A673 (cell line): Measurements from ENCODE around the gene MRPL58. TPM values are rescaled to one million over a fixed set of nuclear protein-coding genes. Genes with fewer than 3 reads are reported as not detected.
A peak's percentile ranks its signal among the peaks of the same experiment; 100 is the strongest.

Experiments
- BruUV-seq: library from RNA; stranded (reverse); fragments of 400-500 nt; replicated peaks from 2 replicates; lab custom pipeline; 2021; lab: Mats Ljungman, UMichigan
- CTCF ChIA-PET: fragments of 300-600 bp; sonication (Branson Sonifier 250); formaldehyde crosslinking; loops from one replicate; lab custom pipeline; 2022; ENCODE audit warnings: antibody characterized with exemption; lab: Charles Lee
- POLR2A ChIA-PET: fragments of 300-600 bp; sonication (Branson Sonifier 250); formaldehyde crosslinking; loops from one replicate; lab custom pipeline; 2022; ENCODE audit warnings: antibody characterized with exemption; ENCODE audit not compliant: low non-redundant PET; lab: Charles Lee
- DNase-seq: peaks from one replicate; pipeline ENCODE4 v3.0.0-alpha.2; 2015; ENCODE audit warnings: low spot score
- H3K27ac ChIP-seq: fragments of 200-600 bp; sonication (generic); 2 replicates; pipeline ENCODE4 v1.5.1; 2016; ENCODE audit warnings: mixed run types, low read depth, mild to moderate bottlenecking, mixed read lengths, antibody characterized with exemption, low read length; ENCODE audit not compliant: poor library complexity, severe bottlenecking
- H3K27me3 ChIP-seq: fragments of 200-600 bp; sonication (generic); replicated peaks from 2 replicates; pipeline ENCODE4 v1.6.1; 2017; ENCODE audit warnings: mixed run types, low read depth, mild to moderate bottlenecking, mixed read lengths, antibody characterized with exemption, low read length; ENCODE audit not compliant: insufficient read depth, poor library complexity
- H3K36me3 ChIP-seq: fragments of 200-600 bp; sonication (generic); 2 replicates; pipeline ENCODE4 v1.6.1; 2016; ENCODE audit warnings: mixed run types, mild to moderate bottlenecking, mixed read lengths, antibody characterized with exemption, low read length; ENCODE audit not compliant: insufficient read depth, poor library complexity, severe bottlenecking
- H3K4me1 ChIP-seq: fragments of 200-600 bp; sonication (generic); 2 replicates; pipeline ENCODE4 v1.6.1; 2017; ENCODE audit warnings: mixed run types, mild to moderate bottlenecking, mixed read lengths, antibody characterized with exemption, low read length; ENCODE audit not compliant: insufficient read depth, poor library complexity, severe bottlenecking
- H3K4me3 ChIP-seq: fragments of 200-600 bp; sonication (generic); 2 replicates; pipeline ENCODE4 v1.5.1; 2016; ENCODE audit warnings: low read depth, mixed run types, mild to moderate bottlenecking, mixed read lengths, low read length; ENCODE audit not compliant: poor library complexity, severe bottlenecking
- H3K9me3 ChIP-seq: fragments of 200-600 bp; sonication (generic); 2 replicates; pipeline ENCODE4 v1.6.1; 2016; ENCODE audit warnings: mixed run types, low read depth, mild to moderate bottlenecking, mixed read lengths, antibody characterized with exemption, low read length; ENCODE audit not compliant: poor library complexity, severe bottlenecking
- EZH2 ChIP-seq: fragments of 200-600 bp; sonication (generic); IDR thresholded peaks from 2 replicates; pipeline ENCODE4 v1.6.1; 2017; ENCODE audit warnings: borderline replicate concordance, low read depth, mild to moderate bottlenecking, mixed read lengths, antibody characterized with exemption, low read length; ENCODE audit not compliant: poor library complexity, severe bottlenecking
- intact Hi-C: fragments of 100-400 bp; cut with micrococcal nuclease; formaldehyde crosslinking; loops from one replicate; pipeline ENCODE4 v1.10.0; 2022; ENCODE audit not compliant: unreplicated experiment
- total RNA-seq: library from RNA; stranded (reverse); gene quantifications from 2 replicates; pipeline ENCODE4 v1.2.3, GENCODE V29; 2021
- TF ChIP-seq, protein P1 (sequence below): fragments of 300-800, 200-600 bp; sonication (generic); conservative IDR thresholded peaks from 2 replicates; pipeline ENCODE4 v1.5.1; 2017; ENCODE audit warnings: low read depth, mild to moderate bottlenecking, antibody characterized with exemption, low read length, moderate library complexity, mixed read lengths

The MRPL58 gene
- total RNA-seq, 1 experiment from 2014 or later = 61.4 TPM

DNA sequence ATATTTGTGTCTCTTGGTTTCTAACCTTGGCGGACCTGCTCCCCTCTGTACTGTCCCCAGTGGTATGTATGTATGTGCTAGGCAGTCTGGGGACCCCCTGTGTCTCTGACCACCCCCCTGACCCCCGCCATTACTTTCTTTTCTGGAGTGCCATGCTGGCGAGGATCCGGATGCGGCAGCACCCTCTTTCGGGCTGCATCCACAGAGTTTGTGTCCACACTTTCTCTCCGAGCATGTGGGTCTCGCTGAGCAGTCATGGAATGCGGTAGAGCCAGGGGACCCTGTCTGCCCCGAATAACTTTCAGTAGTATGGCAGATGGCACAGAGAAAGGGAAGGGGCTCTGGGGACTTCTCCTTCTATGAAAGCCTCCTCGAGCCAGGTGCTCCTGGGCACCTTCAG is 51.6 kb downstream of the MRPL58 start:
- no peak overlapping the region for H3K27ac ChIP-seq
- ChIA-PET CTCF (interaction anchor here (1.0 kb wide), 1 partner anchor 10 kb away, joined by 3 read pairs; no protein-coding TSS in a partner anchor), POLR2A (no interaction called here)
- H3K27me3 ChIP-seq = no peaks in the 10 kb centered on the region
- H3K36me3 ChIP-seq = peaks cover 35% of the 10 kb centered on the region
- TF ChIP-seq, protein P1, sequence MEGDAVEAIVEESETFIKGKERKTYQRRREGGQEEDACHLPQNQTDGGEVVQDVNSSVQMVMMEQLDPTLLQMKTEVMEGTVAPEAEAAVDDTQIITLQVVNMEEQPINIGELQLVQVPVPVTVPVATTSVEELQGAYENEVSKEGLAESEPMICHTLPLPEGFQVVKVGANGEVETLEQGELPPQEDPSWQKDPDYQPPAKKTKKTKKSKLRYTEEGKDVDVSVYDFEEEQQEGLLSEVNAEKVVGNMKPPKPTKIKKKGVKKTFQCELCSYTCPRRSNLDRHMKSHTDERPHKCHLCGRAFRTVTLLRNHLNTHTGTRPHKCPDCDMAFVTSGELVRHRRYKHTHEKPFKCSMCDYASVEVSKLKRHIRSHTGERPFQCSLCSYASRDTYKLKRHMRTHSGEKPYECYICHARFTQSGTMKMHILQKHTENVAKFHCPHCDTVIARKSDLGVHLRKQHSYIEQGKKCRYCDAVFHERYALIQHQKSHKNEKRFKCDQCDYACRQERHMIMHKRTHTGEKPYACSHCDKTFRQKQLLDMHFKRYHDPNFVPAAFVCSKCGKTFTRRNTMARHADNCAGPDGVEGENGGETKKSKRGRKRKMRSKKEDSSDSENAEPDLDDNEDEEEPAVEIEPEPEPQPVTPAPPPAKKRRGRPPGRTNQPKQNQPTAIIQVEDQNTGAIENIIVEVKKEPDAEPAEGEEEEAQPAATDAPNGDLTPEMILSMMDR = no peak
- no peak for TF ChIP-seq EZH2
- DNase-seq = no peak
- BruUV-seq = TSS peak; percentile 16
- H3K4me3 ChIP-seq = no peak overlapping the region
- intact Hi-C loops = no loop called here
- H3K9me3 ChIP-seq = no peaks in the 10 kb centered on the region
- H3K4me1 ChIP-seq = no peaks in the 10 kb centered on the region

DNA sequence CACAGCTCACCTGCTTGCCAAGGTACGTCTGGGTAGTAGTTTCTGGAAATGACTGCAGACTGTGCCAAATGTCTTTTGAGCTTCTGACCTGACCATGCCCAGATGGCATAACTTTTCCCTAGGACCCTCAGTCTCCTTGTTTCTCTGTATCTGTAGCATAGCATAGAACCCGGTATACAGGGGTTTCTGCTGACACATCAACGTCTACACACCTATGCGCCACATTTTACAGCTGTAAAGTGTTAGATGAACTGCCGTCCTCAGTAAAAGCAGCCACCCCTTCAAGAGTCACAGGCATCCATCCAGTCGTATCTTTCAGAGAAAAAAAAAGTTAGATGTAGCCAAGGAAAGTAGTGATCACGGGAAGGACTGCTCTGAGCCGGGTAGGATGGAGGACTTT is 52.0 kb downstream of the MRPL58 start:
- TF ChIP-seq, protein P1 = no peak
- TF ChIP-seq EZH2 = no peak
- Histone ChIP-seq H3K9me3 (no peaks in the 10 kb centered on the region), H3K4me1 (no peaks in the 10 kb centered on the region), H3K4me3 (no peak overlapping the region), H3K36me3 (peaks cover 32% of the 10 kb centered on the region), H3K27me3 (no peaks in the 10 kb centered on the region), H3K27ac (no peak overlapping the region)
- DNase-seq = no peak
- ChIA-PET POLR2A (no interaction called here), CTCF (interaction anchor here (1.0 kb wide), 1 partner anchor 10 kb away, joined by 3 read pairs; no protein-coding TSS in a partner anchor)
- intact Hi-C loops = no loop called here
- no TSS peak for BruUV-seq

DNA sequence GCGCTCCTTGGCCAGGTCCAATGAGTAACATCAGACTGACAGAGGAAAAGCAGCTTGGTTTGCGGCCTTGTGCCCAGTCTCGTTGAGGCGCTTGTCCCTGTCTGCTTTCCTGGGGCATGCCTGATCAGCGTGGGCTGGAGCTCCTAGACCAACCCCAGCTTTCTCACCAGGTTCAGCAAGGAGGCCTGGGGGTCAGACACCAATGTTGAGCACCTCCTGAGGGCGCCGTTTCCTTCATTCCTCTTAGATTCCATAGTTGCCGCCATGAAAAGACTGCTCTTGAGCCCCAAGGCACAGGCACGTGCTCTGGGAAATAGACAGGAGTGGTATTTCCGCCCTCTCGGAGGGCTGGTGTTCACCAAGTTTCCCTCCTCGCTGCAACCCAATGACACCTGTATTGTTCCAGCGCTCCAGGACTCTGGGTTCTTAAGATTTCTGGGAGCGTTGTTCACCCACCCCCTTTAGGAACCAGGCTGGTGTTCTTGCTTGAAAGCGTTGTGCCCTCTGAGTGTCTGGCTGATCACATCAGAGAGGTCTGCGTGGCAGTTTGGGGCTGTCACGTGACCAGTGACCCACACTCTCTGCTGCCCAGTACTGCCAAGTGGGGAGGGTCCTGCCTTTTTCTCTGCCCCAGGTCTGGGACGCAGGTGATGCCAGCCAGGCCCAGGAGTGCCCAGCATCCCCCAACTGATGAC is 52.5 kb downstream of the MRPL58 start:
- no TSS peak for BruUV-seq
- Histone ChIP-seq H3K36me3 (peaks cover 28% of the 10 kb centered on the region), H3K27ac (no peak overlapping the region), H3K4me3 (no peak overlapping the region), H3K9me3 (no peaks in the 10 kb centered on the region), H3K27me3 (no peaks in the 10 kb centered on the region), H3K4me1 (no peaks in the 10 kb centered on the region)
- intact Hi-C loops = no loop called here
- TF ChIP-seq EZH2 = no peak
- TF ChIP-seq, protein P1 = no peak
- no peak for DNase-seq
- CTCF ChIA-PET = interaction anchor here (1.0 kb wide), 1 partner anchor 11 kb away, joined by 3 read pairs; no protein-coding TSS in a partner anchor
- POLR2A ChIA-PET = no interaction called here
